ENCODE data around the gene RABIF.
"Not testable (repeated sequence)": the region's sequence is repeated elsewhere in the genome, so short reads cannot be mapped to it uniquely, and the experiment has no call there.

Gene RABIF

DNA sequence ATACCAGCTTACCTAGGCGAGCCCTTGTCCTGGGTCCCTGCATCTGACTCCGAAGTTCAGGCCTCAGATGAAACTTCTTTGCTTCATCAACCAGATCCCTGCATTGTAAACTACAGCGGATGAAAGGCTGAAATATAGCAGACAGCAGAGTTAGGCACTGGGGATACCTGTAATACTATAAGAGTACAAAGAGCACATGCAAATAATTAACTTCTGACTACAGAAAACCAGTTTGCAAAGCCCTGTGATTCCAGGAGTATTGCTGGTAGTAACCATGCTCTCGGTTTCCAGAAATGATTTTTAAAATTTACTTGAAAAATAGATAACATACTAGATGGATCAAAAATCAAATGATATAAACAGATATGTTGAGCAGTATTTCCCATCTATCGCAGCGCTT, 20.0 kb upstream of the RABIF start:
- no peak overlapping the region for H3K9ac ChIP-seq (ENCODE audit: low read length)
- H3K4me3 ChIP-seq (ENCODE audit: low read length) = no peak overlapping the region
- no peaks in the 10 kb centered on the region for H3K4me1 ChIP-seq (ENCODE audit: control insufficient read depth, insufficient read depth, low read length)
- H3K36me3 ChIP-seq (ENCODE audit: control insufficient read depth, insufficient read depth, low read length) = peaks cover 20% of the 10 kb centered on the region
- H3K27me3 ChIP-seq (ENCODE audit: control insufficient read depth, insufficient read depth, low read length) = no peaks in the 10 kb centered on the region
- H3K27ac ChIP-seq (ENCODE audit: low read depth, low read length) = no peak overlapping the region

DNA sequence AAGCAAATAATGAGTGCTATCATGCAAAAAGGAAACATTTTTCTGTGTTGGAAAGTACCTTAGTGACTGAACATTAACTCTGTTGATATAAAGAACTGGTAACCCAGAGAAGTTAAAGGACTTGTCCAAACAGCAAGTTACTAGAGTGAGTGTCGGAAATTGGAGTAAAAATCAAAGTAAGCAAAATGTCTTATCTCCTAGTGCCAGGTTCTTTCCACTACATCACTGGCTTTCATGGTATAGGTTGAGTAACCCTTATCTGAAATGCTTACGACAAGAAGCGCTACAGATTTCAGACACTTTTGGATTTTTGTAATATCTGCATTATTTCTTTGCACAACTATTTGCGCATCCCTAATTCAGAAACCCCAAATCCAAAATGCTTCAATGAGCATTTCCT, 16.4 kb upstream of the RABIF start:
- H3K4me3 ChIP-seq (ENCODE audit: low read length) = no peak overlapping the region
- no peak overlapping the region for H3K27ac ChIP-seq (ENCODE audit: low read depth, low read length)
- no peaks in the 10 kb centered on the region for H3K27me3 ChIP-seq (ENCODE audit: control insufficient read depth, insufficient read depth, low read length)
- H3K36me3 ChIP-seq (ENCODE audit: control insufficient read depth, insufficient read depth, low read length) = peaks cover 12% of the 10 kb centered on the region
- no peak overlapping the region for H3K9ac ChIP-seq (ENCODE audit: low read length)
- no peaks in the 10 kb centered on the region for H3K4me1 ChIP-seq (ENCODE audit: control insufficient read depth, insufficient read depth, low read length)

GRCh38 chr1:202903808-202904207, 14.9 kb upstream of the RABIF start:
- H3K27ac ChIP-seq (ENCODE audit: low read depth, low read length); H3K4me1 ChIP-seq (ENCODE audit: control insufficient read depth, insufficient read depth, low read length); H3K4me3 ChIP-seq (ENCODE audit: low read length); H3K36me3 ChIP-seq (ENCODE audit: control insufficient read depth, insufficient read depth, low read length); H3K27me3 ChIP-seq (ENCODE audit: control insufficient read depth, insufficient read depth, low read length); H3K9ac ChIP-seq (ENCODE audit: low read length): not testable (repeated sequence)

GRCh38 chr1:202901555-202901954, 12.6 kb upstream of the RABIF start:
- Histone ChIP-seq H3K27me3 (ENCODE audit: control insufficient read depth, insufficient read depth, low read length) (no peaks in the 10 kb centered on the region), H3K36me3 (ENCODE audit: control insufficient read depth, insufficient read depth, low read length) (peaks cover 8% of the 10 kb centered on the region), H3K4me1 (ENCODE audit: control insufficient read depth, insufficient read depth, low read length) (no peaks in the 10 kb centered on the region), H3K27ac (ENCODE audit: low read depth, low read length) (no peak overlapping the region), H3K9ac (ENCODE audit: low read length) (no peak overlapping the region), H3K4me3 (ENCODE audit: low read length) (no peak overlapping the region)

GRCh38 chr1:202892501-202892900, 3.6 kb upstream of the RABIF start:
- H3K9ac ChIP-seq (ENCODE audit: low read length) = no peak overlapping the region
- H3K4me1 ChIP-seq (ENCODE audit: control insufficient read depth, insufficient read depth, low read length) = peaks cover 6% of the 10 kb centered on the region
- H3K27ac ChIP-seq (ENCODE audit: low read depth, low read length) = no peak overlapping the region
- H3K4me3 ChIP-seq (ENCODE audit: low read length) = no peak overlapping the region
- peaks cover 16% of the 10 kb centered on the region for H3K36me3 ChIP-seq (ENCODE audit: control insufficient read depth, insufficient read depth, low read length)
- no peaks in the 10 kb centered on the region for H3K27me3 ChIP-seq (ENCODE audit: control insufficient read depth, insufficient read depth, low read length)

GRCh38 chr1:202890392-202890791, 1.4 kb upstream of the RABIF start:
- Histone ChIP-seq H3K27me3 (ENCODE audit: control insufficient read depth, insufficient read depth, low read length) (no peaks in the 10 kb centered on the region), H3K9ac (ENCODE audit: low read length) (no peak overlapping the region), H3K4me3 (ENCODE audit: low read length) (no peak overlapping the region), H3K4me1 (ENCODE audit: control insufficient read depth, insufficient read depth, low read length) (peaks cover 6% of the 10 kb centered on the region), H3K36me3 (ENCODE audit: control insufficient read depth, insufficient read depth, low read length) (peaks cover 9% of the 10 kb centered on the region), H3K27ac (ENCODE audit: low read depth, low read length) (no peak overlapping the region)

DNA sequence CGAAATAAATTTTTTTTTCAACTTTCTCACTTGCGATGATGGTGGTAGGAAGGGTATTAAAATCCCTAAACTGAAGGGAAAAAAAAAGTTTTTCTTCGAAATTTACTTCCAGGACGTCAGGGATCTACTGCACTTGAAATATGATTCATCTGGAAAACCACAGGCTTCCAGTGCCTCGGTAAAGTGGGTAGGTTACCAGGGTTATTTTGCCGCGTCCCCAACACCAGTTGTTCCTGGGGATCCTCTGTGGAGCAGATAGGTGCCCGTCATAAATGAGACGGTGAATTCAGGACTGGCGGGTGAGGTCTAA, 773 bp downstream of the RABIF start:
- Histone ChIP-seq H3K27ac (ENCODE audit: low read depth, low read length) (peak overlapping the region; percentile 82), H3K4me1 (ENCODE audit: control insufficient read depth, insufficient read depth, low read length) (peaks cover 6% of the 10 kb centered on the region), H3K36me3 (ENCODE audit: control insufficient read depth, insufficient read depth, low read length) (peaks cover 7% of the 10 kb centered on the region), H3K9ac (ENCODE audit: low read length) (no peak overlapping the region), H3K27me3 (ENCODE audit: control insufficient read depth, insufficient read depth, low read length) (no peaks in the 10 kb centered on the region), H3K4me3 (ENCODE audit: low read length) (peak overlapping the region; percentile 77)

DNA sequence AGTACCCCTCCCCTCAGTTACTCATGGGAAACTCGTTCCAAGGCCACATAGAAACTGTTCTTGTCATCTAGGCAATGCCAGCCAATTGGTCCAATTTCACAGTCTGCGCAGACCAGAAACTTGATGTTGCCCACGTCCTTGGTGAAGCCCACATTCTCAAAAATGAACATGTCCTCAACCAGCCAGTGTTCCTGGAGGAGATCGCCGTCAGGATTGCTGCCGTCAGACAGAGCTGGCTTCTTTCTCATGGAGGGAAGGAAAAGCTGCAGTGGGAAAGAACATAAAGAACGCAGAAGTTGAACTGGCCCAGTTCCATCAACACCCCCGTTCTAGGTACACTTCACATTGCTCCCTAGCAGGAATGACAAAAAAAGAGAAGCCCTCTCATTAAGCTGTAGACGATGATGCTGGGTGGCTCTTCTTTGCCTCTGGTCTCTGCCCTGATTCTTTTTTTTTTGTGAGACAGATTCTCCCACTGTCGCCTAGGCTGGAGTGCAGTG, 7.9 kb downstream of the RABIF start:
- Histone ChIP-seq H3K4me1 (ENCODE audit: control insufficient read depth, insufficient read depth, low read length) (no peaks in the 10 kb centered on the region), H3K9ac (ENCODE audit: low read length) (no peak overlapping the region), H3K27ac (ENCODE audit: low read depth, low read length) (no peak overlapping the region), H3K4me3 (ENCODE audit: low read length) (no peak overlapping the region), H3K27me3 (ENCODE audit: control insufficient read depth, insufficient read depth, low read length) (no peaks in the 10 kb centered on the region), H3K36me3 (ENCODE audit: control insufficient read depth, insufficient read depth, low read length) (peaks cover 10% of the 10 kb centered on the region)

GRCh38 chr1:202880062-202880461, 8.9 kb downstream of the RABIF start:
- Histone ChIP-seq H3K4me1 (ENCODE audit: control insufficient read depth, insufficient read depth, low read length) (no peaks in the 10 kb centered on the region), H3K4me3 (ENCODE audit: low read length) (no peak overlapping the region), H3K27me3 (ENCODE audit: control insufficient read depth, insufficient read depth, low read length) (no peaks in the 10 kb centered on the region), H3K9ac (ENCODE audit: low read length) (no peak overlapping the region), H3K27ac (ENCODE audit: low read depth, low read length) (no peak overlapping the region), H3K36me3 (ENCODE audit: control insufficient read depth, insufficient read depth, low read length) (peaks cover 10% of the 10 kb centered on the region)

- Histone ChIP-seq H3K4me3 (ENCODE audit: low read length) (no peak overlapping the region), H3K36me3 (ENCODE audit: control insufficient read depth, insufficient read depth, low read length) (peaks cover 10% of the 10 kb centered on the region), H3K27me3 (ENCODE audit: control insufficient read depth, insufficient read depth, low read length) (no peaks in the 10 kb centered on the region), H3K9ac (ENCODE audit: low read length) (no peak overlapping the region), H3K27ac (ENCODE audit: low read depth, low read length) (no peak overlapping the region), H3K4me1 (ENCODE audit: control insufficient read depth, insufficient read depth, low read length) (no peaks in the 10 kb centered on the region)
These were observed 9.8 kb downstream of the RABIF start for GRCh38 chr1:202879128-202879527.

DNA sequence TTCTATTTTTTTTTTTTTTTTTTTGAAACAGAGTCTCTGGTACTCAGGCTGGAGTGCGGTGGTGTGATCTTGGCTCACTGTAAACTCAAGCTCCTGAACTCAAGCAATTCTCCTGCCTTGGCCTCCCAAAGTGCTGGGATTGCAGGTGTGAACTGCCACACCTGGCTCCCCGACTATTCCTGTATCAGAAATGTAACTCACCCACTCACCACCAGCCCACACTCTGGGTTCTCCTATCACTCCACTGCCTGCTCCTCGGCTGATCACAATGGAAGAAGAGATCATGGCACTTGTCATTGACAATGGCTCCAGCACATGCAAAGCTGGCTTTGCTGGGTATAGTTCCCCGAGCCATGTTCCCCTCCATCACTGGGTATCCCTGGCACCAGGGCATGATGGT, 15.9 kb downstream of the RABIF start:
- H3K4me3 ChIP-seq (ENCODE audit: low read length) = no peak overlapping the region
- no peak overlapping the region for H3K27ac ChIP-seq (ENCODE audit: low read depth, low read length)
- H3K36me3 ChIP-seq (ENCODE audit: control insufficient read depth, insufficient read depth, low read length) = no peaks in the 10 kb centered on the region
- no peaks in the 10 kb centered on the region for H3K4me1 ChIP-seq (ENCODE audit: control insufficient read depth, insufficient read depth, low read length)
- no peaks in the 10 kb centered on the region for H3K27me3 ChIP-seq (ENCODE audit: control insufficient read depth, insufficient read depth, low read length)
- no peak overlapping the region for H3K9ac ChIP-seq (ENCODE audit: low read length)

- H3K36me3 ChIP-seq (ENCODE audit: control insufficient read depth, insufficient read depth, low read length) = no peaks in the 10 kb centered on the region
- H3K27me3 ChIP-seq (ENCODE audit: control insufficient read depth, insufficient read depth, low read length) = no peaks in the 10 kb centered on the region
- H3K4me1 ChIP-seq (ENCODE audit: control insufficient read depth, insufficient read depth, low read length) = no peaks in the 10 kb centered on the region
- H3K4me3 ChIP-seq (ENCODE audit: low read length) = no peak overlapping the region
- no peak overlapping the region for H3K9ac ChIP-seq (ENCODE audit: low read length)
- H3K27ac ChIP-seq (ENCODE audit: low read depth, low read length) = no peak overlapping the region
These were observed 17.6 kb downstream of the RABIF start for GRCh38 chr1:202871367-202871766.

GRCh38 chr1:202862679-202863560, 26.0 kb downstream of the RABIF start:
- Histone ChIP-seq H3K4me3 (ENCODE audit: low read length) (no peak overlapping the region), H3K4me1 (ENCODE audit: control insufficient read depth, insufficient read depth, low read length) (peaks cover 6% of the 10 kb centered on the region)

More at GRCh38 chr1:202862679-202863560, 26.0 kb downstream of the RABIF start:
- H3K9ac ChIP-seq (ENCODE audit: low read length) = no peak overlapping the region
- H3K27ac ChIP-seq (ENCODE audit: low read depth, low read length) = no peak overlapping the region
- H3K36me3 ChIP-seq (ENCODE audit: control insufficient read depth, insufficient read depth, low read length) = no peaks in the 10 kb centered on the region
- no peaks in the 10 kb centered on the region for H3K27me3 ChIP-seq (ENCODE audit: control insufficient read depth, insufficient read depth, low read length)

All from rectal smooth muscle tissue (tissue), 1 donor.